Activated CD4-positive, alpha-beta memory T cell treated with anti-CD3 and anti-CD28 coated beads, Interleukin-2, amount 10 ng/mL, durations not matched to agents 7 days and 5 days (primary cell): Measurements from ENCODE around the gene RNFT2. TPM values are rescaled to one million over a fixed set of nuclear protein-coding genes. Genes with fewer than 3 reads are reported as not detected.

ENCODE experiments used
- CTCF ChIA-PET: fragments of 350-600 bp; sonication (Branson Sonifier 250); formaldehyde crosslinking; loops from one replicate; lab custom pipeline; 2021; ENCODE audit warnings: antibody characterized with exemption, inconsistent platforms; lab: Charles Lee
- POLR2A ChIA-PET: fragments of 350-600 bp; sonication (Branson Sonifier 250); formaldehyde crosslinking; loops from one replicate; lab custom pipeline; 2021; ENCODE audit warnings: antibody characterized with exemption; lab: Charles Lee
- DNase-seq: peaks from one replicate; pipeline ENCODE4 v3.0.0-alpha.2; 2020
- H3K27ac Mint-ChIP-seq: one replicate; pipeline ENCODE4 v1.8.0; 2021; ENCODE audit warnings: mild to moderate bottlenecking, mixed read lengths
- H3K27me3 Mint-ChIP-seq: one replicate; pipeline ENCODE4 v1.8.0; 2021; ENCODE audit warnings: mixed read lengths
- H3K36me3 Mint-ChIP-seq: one replicate; pipeline ENCODE4 v1.8.0; 2021; ENCODE audit warnings: low read depth, mixed read lengths
- H3K4me1 Mint-ChIP-seq: one replicate; pipeline ENCODE4 v1.8.0; 2021; ENCODE audit warnings: mixed read lengths
- H3K4me3 Mint-ChIP-seq: one replicate; pipeline ENCODE4 v1.8.0; 2021; ENCODE audit warnings: mild to moderate bottlenecking, mixed read lengths
- H3K9me3 Mint-ChIP-seq: one replicate; pipeline ENCODE4 v1.8.0; 2021; ENCODE audit warnings: mixed read lengths
- total RNA-seq, 2 experiments: library from RNA; stranded (reverse); gene quantifications; one replicate each; pipeline ENCODE4 v1.2.3, GENCODE V29; 2021

The RNFT2 gene
- total RNA-seq, 2 experiments from 2014 or later: 9.0 to 9.8 TPM

- no peaks in the 10 kb centered on the region for H3K27me3 Mint-ChIP-seq
- no peaks in the 10 kb centered on the region for H3K9me3 Mint-ChIP-seq
- H3K27ac Mint-ChIP-seq: no peak overlapping the region
- CTCF ChIA-PET: no interaction called here
- no peaks in the 10 kb centered on the region for H3K4me1 Mint-ChIP-seq
- no peak for DNase-seq
- no peaks in the 10 kb centered on the region for H3K36me3 Mint-ChIP-seq
- POLR2A ChIA-PET: no interaction called here
- H3K4me3 Mint-ChIP-seq: no peak overlapping the region
Measured at GRCh38 chr12:116790066-116790465, 52.0 kb downstream of the RNFT2 start.

GRCh38 chr12:116792403-116792802 is 54.3 kb downstream of the RNFT2 start:
- no peaks in the 10 kb centered on the region for H3K36me3 Mint-ChIP-seq
- POLR2A ChIA-PET: no interaction called here
- CTCF ChIA-PET: interaction anchor here (0.7 kb wide), 1 partner anchor 28 kb away, joined by 3 read pairs; no protein-coding TSS in a partner anchor
- H3K27ac Mint-ChIP-seq: no peak overlapping the region
- no peaks in the 10 kb centered on the region for H3K4me1 Mint-ChIP-seq
- DNase-seq: no peak
- H3K4me3 Mint-ChIP-seq: no peak overlapping the region
- no peaks in the 10 kb centered on the region for H3K9me3 Mint-ChIP-seq
- H3K27me3 Mint-ChIP-seq: no peaks in the 10 kb centered on the region

- H3K9me3 Mint-ChIP-seq: no peaks in the 10 kb centered on the region
- ChIA-PET CTCF (no interaction called here), POLR2A (no interaction called here)
- H3K4me3 Mint-ChIP-seq: no peak overlapping the region
- H3K36me3 Mint-ChIP-seq: peaks cover 1% of the 10 kb centered on the region
- no peak overlapping the region for H3K27ac Mint-ChIP-seq
- no peaks in the 10 kb centered on the region for H3K27me3 Mint-ChIP-seq
- H3K4me1 Mint-ChIP-seq: no peaks in the 10 kb centered on the region
- no peak for DNase-seq
Measured at GRCh38 chr12:116794725-116795124, 56.6 kb downstream of the RNFT2 start.

GRCh38 chr12:116797885-116798284 is 59.8 kb downstream of the RNFT2 start:
- Mint-ChIP-seq H3K27me3 (no peaks in the 10 kb centered on the region), H3K36me3 (peaks cover 6% of the 10 kb centered on the region), H3K4me1 (no peaks in the 10 kb centered on the region), H3K27ac (no peak overlapping the region), H3K4me3 (no peak overlapping the region), H3K9me3 (peaks cover 3% of the 10 kb centered on the region)
- DNase-seq: no peak
- ChIA-PET CTCF (no interaction called here), POLR2A (no interaction called here)

GRCh38 chr12:116798719-116799118 is 60.6 kb downstream of the RNFT2 start:
- Mint-ChIP-seq H3K9me3 (peaks cover 3% of the 10 kb centered on the region), H3K27me3 (no peaks in the 10 kb centered on the region), H3K4me3 (no peak overlapping the region), H3K27ac (no peak overlapping the region), H3K36me3 (peaks cover 6% of the 10 kb centered on the region), H3K4me1 (no peaks in the 10 kb centered on the region)
- ChIA-PET CTCF (no interaction called here), POLR2A (no interaction called here)
- DNase-seq: no peak

GRCh38 chr12:116799955-116800354 is 61.8 kb downstream of the RNFT2 start:
- H3K27ac Mint-ChIP-seq: no peak overlapping the region
- H3K4me1 Mint-ChIP-seq: no peaks in the 10 kb centered on the region
- H3K36me3 Mint-ChIP-seq: peaks cover 6% of the 10 kb centered on the region
- POLR2A ChIA-PET: no interaction called here
- H3K4me3 Mint-ChIP-seq: no peak overlapping the region
- H3K9me3 Mint-ChIP-seq: peaks cover 3% of the 10 kb centered on the region
- DNase-seq: no peak
- H3K27me3 Mint-ChIP-seq: no peaks in the 10 kb centered on the region
- CTCF ChIA-PET: no interaction called here

- POLR2A ChIA-PET: no interaction called here
- no peak overlapping the region for H3K27ac Mint-ChIP-seq
- CTCF ChIA-PET: no interaction called here
- no peak for DNase-seq
- H3K9me3 Mint-ChIP-seq: peaks cover 3% of the 10 kb centered on the region
- no peaks in the 10 kb centered on the region for H3K27me3 Mint-ChIP-seq
- H3K4me1 Mint-ChIP-seq: no peaks in the 10 kb centered on the region
- H3K4me3 Mint-ChIP-seq: no peak overlapping the region
- peaks cover 6% of the 10 kb centered on the region for H3K36me3 Mint-ChIP-seq
Measured at GRCh38 chr12:116800918-116801317, 62.8 kb downstream of the RNFT2 start.

GRCh38 chr12:116802018-116802417 is 63.9 kb downstream of the RNFT2 start:
- Mint-ChIP-seq H3K4me1 (no peaks in the 10 kb centered on the region), H3K27ac (no peak overlapping the region), H3K36me3 (peaks cover 6% of the 10 kb centered on the region), H3K9me3 (peaks cover 3% of the 10 kb centered on the region), H3K27me3 (no peaks in the 10 kb centered on the region), H3K4me3 (no peak overlapping the region)
- POLR2A ChIA-PET: no interaction called here
- no peak for DNase-seq
- CTCF ChIA-PET: no interaction called here

- H3K27ac Mint-ChIP-seq: no peak overlapping the region
- no peaks in the 10 kb centered on the region for H3K4me1 Mint-ChIP-seq
- H3K9me3 Mint-ChIP-seq: peaks cover 3% of the 10 kb centered on the region
- H3K27me3 Mint-ChIP-seq: no peaks in the 10 kb centered on the region
- POLR2A ChIA-PET: no interaction called here
- no peak overlapping the region for H3K4me3 Mint-ChIP-seq
- CTCF ChIA-PET: no interaction called here
- peaks cover 6% of the 10 kb centered on the region for H3K36me3 Mint-ChIP-seq
- DNase-seq: no peak
Measured at GRCh38 chr12:116803013-116803736, 65.1 kb downstream of the RNFT2 start.

- H3K36me3 Mint-ChIP-seq: peaks cover 6% of the 10 kb centered on the region
- H3K4me1 Mint-ChIP-seq: no peaks in the 10 kb centered on the region
- no peak overlapping the region for H3K27ac Mint-ChIP-seq
- no peak overlapping the region for H3K4me3 Mint-ChIP-seq
- DNase-seq: no peak
- peaks cover 3% of the 10 kb centered on the region for H3K9me3 Mint-ChIP-seq
- ChIA-PET CTCF (no interaction called here), POLR2A (no interaction called here)
- no peaks in the 10 kb centered on the region for H3K27me3 Mint-ChIP-seq
Measured at GRCh38 chr12:116804051-116804450, 65.9 kb downstream of the RNFT2 start.

- Mint-ChIP-seq H3K27ac (no peak overlapping the region), H3K36me3 (no peaks in the 10 kb centered on the region), H3K27me3 (no peaks in the 10 kb centered on the region), H3K9me3 (no peaks in the 10 kb centered on the region), H3K4me3 (no peak overlapping the region), H3K4me1 (no peaks in the 10 kb centered on the region)
- no peak for DNase-seq
- CTCF ChIA-PET: no interaction called here
- POLR2A ChIA-PET: interaction anchor here (0.6 kb wide), 1 partner anchor 153 kb away, joined by 3 read pairs; no protein-coding TSS in a partner anchor
Measured at GRCh38 chr12:116806845-116807440, 68.8 kb downstream of the RNFT2 start.

GRCh38 chr12:116807546-116807945 is 69.4 kb downstream of the RNFT2 start:
- ChIA-PET POLR2A (no interaction called here), CTCF (no interaction called here)
- DNase-seq: no peak
- Mint-ChIP-seq H3K27me3 (no peaks in the 10 kb centered on the region), H3K9me3 (no peaks in the 10 kb centered on the region), H3K27ac (no peak overlapping the region), H3K36me3 (no peaks in the 10 kb centered on the region), H3K4me1 (no peaks in the 10 kb centered on the region), H3K4me3 (no peak overlapping the region)

GRCh38 chr12:116808113-116809105 is 70.3 kb downstream of the RNFT2 start:
- Mint-ChIP-seq H3K9me3 (no peaks in the 10 kb centered on the region), H3K4me3 (no peak overlapping the region), H3K4me1 (no peaks in the 10 kb centered on the region), H3K27ac (no peak overlapping the region), H3K36me3 (no peaks in the 10 kb centered on the region), H3K27me3 (no peaks in the 10 kb centered on the region)
- ChIA-PET POLR2A (no interaction called here), CTCF (no interaction called here)
- DNase-seq: no peak
